H1 (cell line): ENCODE measurements around the gene TYRP1. TPM values are rescaled to one million over a fixed set of nuclear protein-coding genes. Genes with fewer than 3 reads are reported as not detected.

Experiments
- CTCF ChIA-PET: fragments of 300-600 bp; sonication (Branson Sonifier 250); formaldehyde crosslinking; loops from one replicate; lab custom pipeline; 2021; ENCODE audit not compliant: partially characterized antibody; lab: Charles Lee
- POLR2A ChIA-PET: fragments of 300-600 bp; sonication (Branson Sonifier 250); formaldehyde crosslinking; loops from one replicate; lab custom pipeline; 2021; ENCODE audit warnings: inconsistent platforms; ENCODE audit not compliant: partially characterized antibody; lab: Charles Lee
- DNase-seq, 2 experiments: peaks; one replicate each; pipeline versions ENCODE4 v3.0.0 to v3.0.0-alpha.2; 2010 to 2022; ENCODE audit warnings: low spot score in 2 of 2, low read depth in 1 of 2, mixed read lengths in 1 of 2
- FAIRE-seq: peaks from 2 replicates; lab custom pipeline; 2011; peaks lifted over from hg19 to GRCh38; lab: Jason Lieb, UNC
- H2AFZ ChIP-seq: 2 replicates; pipeline ENCODE4 v1.8.1; 2012; ENCODE audit warnings: low read length, inconsistent platforms
- H2AK5ac ChIP-seq: 2 replicates; pipeline ENCODE4 v1.6.1; 2013; ENCODE audit warnings: low read depth, low read length
- H2BK120ac ChIP-seq: replicated peaks from 2 replicates; pipeline ENCODE3; 2013; ENCODE audit warnings: low read depth, low read length, inconsistent platforms
- H2BK12ac ChIP-seq: 2 replicates; pipeline ENCODE4 v1.6.1; 2013; ENCODE audit warnings: low read depth, low read length
- H2BK15ac ChIP-seq: 2 replicates; pipeline ENCODE4 v1.6.1; 2013; ENCODE audit warnings: low read length
- H2BK20ac ChIP-seq: 2 replicates; pipeline ENCODE4 v1.6.1; 2013; ENCODE audit warnings: low read length
- H2BK5ac ChIP-seq: 2 replicates; pipeline ENCODE4 v1.6.1; 2013; ENCODE audit warnings: low read depth, low read length
- H3K14ac ChIP-seq: 2 replicates; pipeline ENCODE4 v1.6.1; 2013; ENCODE audit warnings: inconsistent platforms; ENCODE audit not compliant: insufficient read length
- H3K18ac ChIP-seq: 2 replicates; pipeline ENCODE4 v1.6.1; 2013; ENCODE audit warnings: low read length; ENCODE audit errors: extremely low read depth
- H3K23ac ChIP-seq: 2 replicates; pipeline ENCODE4 v1.6.1; 2013; ENCODE audit warnings: inconsistent platforms; ENCODE audit not compliant: insufficient read length
- H3K23me2 ChIP-seq: 2 replicates; pipeline ENCODE4 v1.6.1; 2013; ENCODE audit warnings: low read depth, low read length
- H3K27ac ChIP-seq: 2 replicates; pipeline ENCODE4 v1.6.1; 2011; ENCODE audit warnings: low read depth, low read length, inconsistent platforms
- H3K27me3 ChIP-seq, 4 experiments: replicated peaks in 1 of 4; 1 replicate in 1 of 4; 2 replicates in 3 of 4; pipeline versions ENCODE4 v1.6.1 to v1.8.1; 2011 to 2013; ENCODE audit warnings: low read length in 3 of 4, mild to moderate bottlenecking in 3 of 4, inconsistent platforms in 2 of 4, mixed read lengths in 2 of 4, moderate library complexity in 1 of 4; ENCODE audit not compliant: control insufficient read depth in 3 of 4, insufficient read depth in 3 of 4; ENCODE audit errors: extremely low read depth in 1 of 4
- H3K36me3 ChIP-seq, 4 experiments: 2 replicates each; pipeline versions ENCODE4 v1.6.1 to v1.8.1; 2011 to 2013; ENCODE audit warnings: mild to moderate bottlenecking in 4 of 4, low read length in 3 of 4, moderate library complexity in 2 of 4, control low read depth in 1 of 4, inconsistent platforms in 1 of 4; ENCODE audit not compliant: insufficient read depth in 4 of 4, control insufficient read depth in 2 of 4
- H3K4ac ChIP-seq: replicated peaks from 2 replicates; pipeline ENCODE3; 2013; ENCODE audit warnings: low read length, low read depth, mixed read lengths, inconsistent platforms; ENCODE audit not compliant: insufficient read length
- H3K4me1 ChIP-seq, 4 experiments: replicated peaks in 1 of 4; 1 replicate in 1 of 4; 2 replicates in 3 of 4; pipeline versions ENCODE4 v1.6.1 to v1.8.1; 2011 to 2013; ENCODE audit warnings: low read length in 3 of 4, inconsistent platforms in 2 of 4, mixed read lengths in 1 of 4; ENCODE audit not compliant: insufficient read depth in 4 of 4, control insufficient read depth in 3 of 4
- H3K4me2 ChIP-seq, 2 experiments: 2 replicates each; pipeline versions ENCODE4 v1.6.1 to v1.8.1; 2011 to 2013; ENCODE audit warnings: low read depth in 2 of 2, low read length in 2 of 2, control low read depth in 1 of 2, inconsistent platforms in 1 of 2, mild to moderate bottlenecking in 1 of 2; ENCODE audit not compliant: insufficient read depth in 1 of 2
- H3K4me3 ChIP-seq, 4 experiments: fragments of 200-600, 300-600 bp in 1 of 4; sonication (generic), shearing (Covaris generic), sonication (Bioruptor Twin) in 1 of 4; 2 replicates each; pipeline versions ENCODE4 v1.5.1 to v1.8.1; 2011 to 2016; ENCODE audit warnings: low read length in 4 of 4, low read depth in 3 of 4, control low read depth in 2 of 4, inconsistent platforms in 2 of 4, mild to moderate bottlenecking in 2 of 4, mixed read lengths in 1 of 4, moderate library complexity in 1 of 4; ENCODE audit not compliant: insufficient read depth in 2 of 4; ENCODE audit errors: extremely low read depth in 1 of 4
- H3K56ac ChIP-seq: replicated peaks from 2 replicates; pipeline ENCODE3; 2013; ENCODE audit warnings: low read depth, mild to moderate bottlenecking, mixed read lengths, low read length, inconsistent platforms; ENCODE audit not compliant: insufficient read length
- H3K79me1 ChIP-seq: 2 replicates; pipeline ENCODE4 v1.6.1; 2013; ENCODE audit warnings: low read depth, low read length, control low read depth
- H3K79me2 ChIP-seq, 2 experiments: 2 replicates each; pipeline versions ENCODE4 v1.6.1 to v1.8.1; 2012 to 2013; ENCODE audit warnings: low read length in 2 of 2, mild to moderate bottlenecking in 2 of 2, inconsistent platforms in 1 of 2; ENCODE audit not compliant: insufficient read depth in 2 of 2, control insufficient read depth in 1 of 2
- H3K9ac ChIP-seq, 4 experiments: replicated peaks in 1 of 4; 1 replicate in 1 of 4; 2 replicates in 3 of 4; pipeline versions ENCODE4 v1.6.1 to v1.8.1; 2011 to 2013; ENCODE audit warnings: low read depth in 3 of 4, low read length in 3 of 4, control low read depth in 2 of 4, mild to moderate bottlenecking in 2 of 4, moderate library complexity in 2 of 4, inconsistent platforms in 1 of 4; ENCODE audit errors: extremely low read depth in 1 of 4
- H3K9me3 ChIP-seq, 2 experiments: 2 replicates each; pipeline versions ENCODE4 v1.6.1 to v1.8.1; 2012 to 2013; ENCODE audit warnings: mild to moderate bottlenecking in 2 of 2, moderate library complexity in 2 of 2, control low read depth in 1 of 2, inconsistent platforms in 1 of 2, low read depth in 1 of 2, low read length in 1 of 2, mixed read lengths in 1 of 2; ENCODE audit not compliant: insufficient read depth in 2 of 2
- H4K20me1 ChIP-seq, 2 experiments: replicated peaks in 1 of 2; 2 replicates each; pipeline versions ENCODE3 to v1.8.1; 2011 to 2013; ENCODE audit warnings: inconsistent platforms in 2 of 2, low read length in 2 of 2, mild to moderate bottlenecking in 1 of 2; ENCODE audit not compliant: insufficient read depth in 2 of 2, control insufficient read depth in 1 of 2
- H4K5ac ChIP-seq: 2 replicates; pipeline ENCODE4 v1.6.1; 2013; ENCODE audit warnings: low read length, low read depth, mixed read lengths, inconsistent platforms; ENCODE audit not compliant: insufficient read length
- H4K8ac ChIP-seq: 2 replicates; pipeline ENCODE4 v1.8.0; 2013; ENCODE audit warnings: mild to moderate bottlenecking, moderate library complexity, low read length, inconsistent platforms; ENCODE audit not compliant: insufficient read depth; ENCODE audit errors: extremely low read depth
- H4K91ac ChIP-seq: replicated peaks from 2 replicates; pipeline ENCODE3; 2013; ENCODE audit warnings: low read length, mixed read lengths, inconsistent platforms; ENCODE audit not compliant: insufficient read length
- CEBPB ChIP-seq: IDR thresholded peaks from 2 replicates; pipeline ENCODE4 v1.6.1; 2012; ENCODE audit warnings: low read depth, low read length
- HDAC6 ChIP-seq: IDR thresholded peaks from one replicate; pipeline ENCODE4 v1.7.1; 2012; ENCODE audit warnings: low read depth, mild to moderate bottlenecking, inconsistent platforms, low read length, moderate library complexity
- POU5F1 ChIP-seq: IDR thresholded peaks from 2 replicates; pipeline ENCODE4 v1.6.1; 2011; ENCODE audit warnings: low read depth, mild to moderate bottlenecking, low read length, moderate library complexity
- SIN3A ChIP-seq, 2 experiments: IDR thresholded peaks in 1 of 2; conservative IDR thresholded peaks in 1 of 2; 2 replicates each; pipeline ENCODE4 v1.6.1; 2011 to 2012; ENCODE audit warnings: low read length in 2 of 2, improper control_type of control experiment in 1 of 2, low read depth in 1 of 2, mild to moderate bottlenecking in 1 of 2
- SRF ChIP-seq: IDR thresholded peaks from 2 replicates; pipeline ENCODE4 v1.6.1; 2011; ENCODE audit warnings: mild to moderate bottlenecking, low read depth, low read length, moderate library complexity
- ZNF274 ChIP-seq: IDR thresholded peaks from 2 replicates; pipeline ENCODE4 v1.7.0; 2012; ENCODE audit warnings: low read length, borderline replicate concordance; ENCODE audit errors: extremely low read depth
- WGBS, 2 experiments: shearing (Covaris generic) in 1 of 2; methylation state at CpG; one replicate each; pipeline versions ENCODE4 v1.1.6 to v1.1.7; 2013 to 2015; ENCODE audit warnings: low lambda C conversion rate in 2 of 2, mixed read lengths in 2 of 2, inconsistent platforms in 1 of 2, low coverage in 1 of 2, missing lambda C conversion rate in 1 of 2; ENCODE audit not compliant: insufficient replicate concordance in 2 of 2, insufficient coverage in 1 of 2, insufficient read length in 1 of 2; ENCODE audit errors: extremely low coverage in 1 of 2, missing lambda C conversion rate in 1 of 2; 5-methylcytosine and 5-hydroxymethylcytosine counted together
- polyA plus RNA-seq, 7 experiments: library from polyadenylated mRNA; depleted of rRNA in 3 of 7; stranded (reverse) in 5 of 7; unstranded in 2 of 7; fragments of >200 nt in 5 of 7; fragments of 200-250 nt in 2 of 7; gene quantifications; 1 replicate in 5 of 7; 2 replicates in 1 of 7; 4 replicates in 1 of 7; pipeline versions ENCODE4 v1.2.1 to v1.2.3, GENCODE V29; 2011 to 2013; ENCODE audit warnings: missing spikeins in 2 of 7, mixed read lengths in 2 of 7
- total RNA-seq: library from RNA; stranded (reverse); fragmentation: NEBNext Ultra II Directional; extraction: Animal tissue kit (Norgen Biotek cat#: 25700); gene quantifications from 2 replicates; pipeline ENCODE4 v1.2.1, GENCODE V29; 2021
- TF ChIP-seq, protein P1 (sequence below): IDR thresholded peaks from 2 replicates; pipeline ENCODE4 v1.6.1; 2012; ENCODE audit warnings: inconsistent platforms
- TF ChIP-seq, protein P2 (sequence below): IDR thresholded peaks from 2 replicates; pipeline ENCODE4 v1.6.1; 2011; ENCODE audit warnings: low read depth, mild to moderate bottlenecking, low read length; ENCODE audit not compliant: insufficient read depth
- TF ChIP-seq, protein P3 (sequence below), 3 experiments: IDR thresholded peaks; 1 replicate in 2 of 3; 2 replicates in 1 of 3; pipeline versions ENCODE4 v1.5.1 to v1.6.1; 2011; ENCODE audit warnings: low read length in 3 of 3, mild to moderate bottlenecking in 3 of 3, inconsistent platforms in 2 of 3, low read depth in 1 of 3, moderate library complexity in 1 of 3; ENCODE audit not compliant: insufficient read depth in 1 of 3; ENCODE audit errors: control extremely low read depth in 1 of 3

Gene TYRP1
- total and polyA plus RNA-seq, 2 of the 8 experiments (the other 6 are each of a cell fraction or from before 2014, with no cell fraction given): 0.15 TPM; not detected in 1

DNA sequence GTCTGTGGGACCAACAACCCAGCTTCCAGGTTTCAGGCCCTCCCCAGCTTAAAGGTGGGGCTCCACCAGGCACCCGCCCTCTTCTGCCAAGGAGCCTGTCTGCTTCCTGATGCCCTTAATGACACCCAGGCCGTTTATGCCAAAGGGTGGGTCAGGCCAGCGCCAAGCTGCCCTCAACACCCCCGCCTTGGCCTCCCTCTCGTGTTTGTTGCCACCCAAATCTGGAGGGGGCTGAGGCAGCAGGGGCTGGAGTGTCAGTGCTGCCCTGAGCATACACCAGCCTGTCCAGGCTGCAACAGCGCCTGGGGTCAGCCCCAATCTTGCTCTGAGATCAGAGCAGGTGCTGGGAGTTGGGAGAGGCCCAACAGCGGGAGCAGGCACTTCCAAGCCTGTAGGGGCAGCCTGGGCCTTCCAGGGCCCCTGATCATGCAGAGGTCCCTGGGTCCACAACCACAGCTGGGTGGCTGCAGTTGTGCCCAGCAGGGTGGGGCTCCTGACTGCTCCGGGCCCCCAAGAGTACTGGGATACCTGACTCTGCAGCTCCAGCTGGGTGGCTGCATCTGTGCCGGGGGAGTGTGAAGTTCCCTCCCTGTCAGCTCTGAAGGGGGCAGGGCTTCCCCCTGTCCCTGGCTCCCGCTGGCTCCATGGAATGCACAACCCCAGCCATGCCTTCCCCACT is 34.5 kb upstream of the TYRP1 start:
- Histone ChIP-seq H3K27me3 (no peaks in the 10 kb centered on the region), H2BK5ac (no peak overlapping the region), H3K79me2 (no peaks in the 10 kb centered on the region), H3K14ac (no peak overlapping the region), H3K4me3 (no peak overlapping the region), H4K8ac (no peak overlapping the region), H4K5ac (no peak overlapping the region), H3K56ac (no peak overlapping the region), H3K27ac (no peak overlapping the region), H2BK120ac (no peak overlapping the region), H3K23me2 (no peaks in the 10 kb centered on the region), H3K9ac (no peak overlapping the region), H2BK12ac (no peak overlapping the region), H3K18ac (no peak overlapping the region), H2AK5ac (no peak overlapping the region), H3K23ac (no peak overlapping the region), H3K4ac (no peak overlapping the region), H4K20me1 (no peaks in the 10 kb centered on the region), H3K4me1 (no peaks in the 10 kb centered on the region), H3K9me3 (peaks cover 10 to 16% of the 10 kb centered on the region in 2 experiments), H2BK15ac (no peak overlapping the region), H3K36me3 (no peaks in the 10 kb centered on the region), H2BK20ac (no peak overlapping the region), H3K79me1 (no peaks in the 10 kb centered on the region), H3K4me2 (no peak overlapping the region), H2AFZ (no peak overlapping the region), H4K91ac (no peak overlapping the region)
- 82% methylated on average over 10 of the region's 10 CpGs; no CpG with 5 or more reads in 1 of the 2 experiments for WGBS, 2 experiments
- no peak for DNase-seq
- POLR2A ChIA-PET: no interaction called here
- no peak for FAIRE-seq
- CTCF ChIA-PET: interaction anchor here (1.3 to 1.4 kb wide), 2 partner anchors 9 to 18 kb away, joined by 3 to 4 read pairs; no protein-coding TSS in a partner anchor
- TF ChIP-seq, protein P1, sequence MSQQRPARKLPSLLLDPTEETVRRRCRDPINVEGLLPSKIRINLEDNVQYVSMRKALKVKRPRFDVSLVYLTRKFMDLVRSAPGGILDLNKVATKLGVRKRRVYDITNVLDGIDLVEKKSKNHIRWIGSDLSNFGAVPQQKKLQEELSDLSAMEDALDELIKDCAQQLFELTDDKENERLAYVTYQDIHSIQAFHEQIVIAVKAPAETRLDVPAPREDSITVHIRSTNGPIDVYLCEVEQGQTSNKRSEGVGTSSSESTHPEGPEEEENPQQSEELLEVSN: no peak
- TF ChIP-seq, protein P2, sequence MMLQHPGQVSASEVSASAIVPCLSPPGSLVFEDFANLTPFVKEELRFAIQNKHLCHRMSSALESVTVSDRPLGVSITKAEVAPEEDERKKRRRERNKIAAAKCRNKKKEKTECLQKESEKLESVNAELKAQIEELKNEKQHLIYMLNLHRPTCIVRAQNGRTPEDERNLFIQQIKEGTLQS: no peak
- TF ChIP-seq SIN3A (conservative IDR thresholded peaks at IDR 0.05 in 1 of 2, IDR thresholded peaks at IDR 0.05 in 1 of 2; ENCODE audit: low read depth in 1 of 2, low read length in 2 of 2) (no peak), CEBPB (no peak), ZNF274 (no peak), SRF (no peak), POU5F1 (no peak), HDAC6 (no peak)
- TF ChIP-seq, protein P3, sequence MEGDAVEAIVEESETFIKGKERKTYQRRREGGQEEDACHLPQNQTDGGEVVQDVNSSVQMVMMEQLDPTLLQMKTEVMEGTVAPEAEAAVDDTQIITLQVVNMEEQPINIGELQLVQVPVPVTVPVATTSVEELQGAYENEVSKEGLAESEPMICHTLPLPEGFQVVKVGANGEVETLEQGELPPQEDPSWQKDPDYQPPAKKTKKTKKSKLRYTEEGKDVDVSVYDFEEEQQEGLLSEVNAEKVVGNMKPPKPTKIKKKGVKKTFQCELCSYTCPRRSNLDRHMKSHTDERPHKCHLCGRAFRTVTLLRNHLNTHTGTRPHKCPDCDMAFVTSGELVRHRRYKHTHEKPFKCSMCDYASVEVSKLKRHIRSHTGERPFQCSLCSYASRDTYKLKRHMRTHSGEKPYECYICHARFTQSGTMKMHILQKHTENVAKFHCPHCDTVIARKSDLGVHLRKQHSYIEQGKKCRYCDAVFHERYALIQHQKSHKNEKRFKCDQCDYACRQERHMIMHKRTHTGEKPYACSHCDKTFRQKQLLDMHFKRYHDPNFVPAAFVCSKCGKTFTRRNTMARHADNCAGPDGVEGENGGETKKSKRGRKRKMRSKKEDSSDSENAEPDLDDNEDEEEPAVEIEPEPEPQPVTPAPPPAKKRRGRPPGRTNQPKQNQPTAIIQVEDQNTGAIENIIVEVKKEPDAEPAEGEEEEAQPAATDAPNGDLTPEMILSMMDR (IDR thresholded peaks at IDR 0.05; ENCODE audit: control extremely low read depth in 1 of 3, insufficient read depth in 1 of 3, low read depth in 1 of 3, low read length in 3 of 3): no peak
